Measurements from ENCODE around the gene ARHGDIA.

Gene ARHGDIA

GRCh38 chr17:81908793-81909192 is 37.7 kb upstream of the ARHGDIA start:
- no peak for TF ChIP-seq FOXP2 (optimal IDR thresholded peaks at IDR 0.05; ENCODE audit: borderline replicate concordance, extremely low read depth, extremely low read length, insufficient read depth)
- no peak for TF ChIP-seq POLR2AphosphoS5 (IDR thresholded peaks at IDR 0.05; ENCODE audit: low read depth, low read length)
- TF ChIP-seq SIN3A (IDR thresholded peaks at IDR 0.05; ENCODE audit: borderline replicate concordance, insufficient read depth, low read length) = no peak
- TF ChIP-seq, protein P1, sequence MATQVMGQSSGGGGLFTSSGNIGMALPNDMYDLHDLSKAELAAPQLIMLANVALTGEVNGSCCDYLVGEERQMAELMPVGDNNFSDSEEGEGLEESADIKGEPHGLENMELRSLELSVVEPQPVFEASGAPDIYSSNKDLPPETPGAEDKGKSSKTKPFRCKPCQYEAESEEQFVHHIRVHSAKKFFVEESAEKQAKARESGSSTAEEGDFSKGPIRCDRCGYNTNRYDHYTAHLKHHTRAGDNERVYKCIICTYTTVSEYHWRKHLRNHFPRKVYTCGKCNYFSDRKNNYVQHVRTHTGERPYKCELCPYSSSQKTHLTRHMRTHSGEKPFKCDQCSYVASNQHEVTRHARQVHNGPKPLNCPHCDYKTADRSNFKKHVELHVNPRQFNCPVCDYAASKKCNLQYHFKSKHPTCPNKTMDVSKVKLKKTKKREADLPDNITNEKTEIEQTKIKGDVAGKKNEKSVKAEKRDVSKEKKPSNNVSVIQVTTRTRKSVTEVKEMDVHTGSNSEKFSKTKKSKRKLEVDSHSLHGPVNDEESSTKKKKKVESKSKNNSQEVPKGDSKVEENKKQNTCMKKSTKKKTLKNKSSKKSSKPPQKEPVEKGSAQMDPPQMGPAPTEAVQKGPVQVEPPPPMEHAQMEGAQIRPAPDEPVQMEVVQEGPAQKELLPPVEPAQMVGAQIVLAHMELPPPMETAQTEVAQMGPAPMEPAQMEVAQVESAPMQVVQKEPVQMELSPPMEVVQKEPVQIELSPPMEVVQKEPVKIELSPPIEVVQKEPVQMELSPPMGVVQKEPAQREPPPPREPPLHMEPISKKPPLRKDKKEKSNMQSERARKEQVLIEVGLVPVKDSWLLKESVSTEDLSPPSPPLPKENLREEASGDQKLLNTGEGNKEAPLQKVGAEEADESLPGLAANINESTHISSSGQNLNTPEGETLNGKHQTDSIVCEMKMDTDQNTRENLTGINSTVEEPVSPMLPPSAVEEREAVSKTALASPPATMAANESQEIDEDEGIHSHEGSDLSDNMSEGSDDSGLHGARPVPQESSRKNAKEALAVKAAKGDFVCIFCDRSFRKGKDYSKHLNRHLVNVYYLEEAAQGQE (IDR thresholded peaks at IDR 0.05; ENCODE audit: insufficient read depth in 1 of 2, low read depth in 2 of 2, low read length in 2 of 2) = no peak
- TF ChIP-seq TAF1 (IDR thresholded peaks at IDR 0.05; ENCODE audit: borderline replicate concordance, insufficient read depth, low read length) = no peak

GRCh38 chr17:81907219-81908145 is 36.3 kb upstream of the ARHGDIA start:
- TF ChIP-seq TAF1 (IDR thresholded peaks at IDR 0.05; ENCODE audit: borderline replicate concordance, insufficient read depth, low read length) (no peak), SIN3A (IDR thresholded peaks at IDR 0.05; ENCODE audit: borderline replicate concordance, insufficient read depth, low read length) (no peak)
- TF ChIP-seq, protein P1 (IDR thresholded peaks at IDR 0.05; ENCODE audit: insufficient read depth in 1 of 2, low read depth in 2 of 2, low read length in 2 of 2) = no peak

DNA sequence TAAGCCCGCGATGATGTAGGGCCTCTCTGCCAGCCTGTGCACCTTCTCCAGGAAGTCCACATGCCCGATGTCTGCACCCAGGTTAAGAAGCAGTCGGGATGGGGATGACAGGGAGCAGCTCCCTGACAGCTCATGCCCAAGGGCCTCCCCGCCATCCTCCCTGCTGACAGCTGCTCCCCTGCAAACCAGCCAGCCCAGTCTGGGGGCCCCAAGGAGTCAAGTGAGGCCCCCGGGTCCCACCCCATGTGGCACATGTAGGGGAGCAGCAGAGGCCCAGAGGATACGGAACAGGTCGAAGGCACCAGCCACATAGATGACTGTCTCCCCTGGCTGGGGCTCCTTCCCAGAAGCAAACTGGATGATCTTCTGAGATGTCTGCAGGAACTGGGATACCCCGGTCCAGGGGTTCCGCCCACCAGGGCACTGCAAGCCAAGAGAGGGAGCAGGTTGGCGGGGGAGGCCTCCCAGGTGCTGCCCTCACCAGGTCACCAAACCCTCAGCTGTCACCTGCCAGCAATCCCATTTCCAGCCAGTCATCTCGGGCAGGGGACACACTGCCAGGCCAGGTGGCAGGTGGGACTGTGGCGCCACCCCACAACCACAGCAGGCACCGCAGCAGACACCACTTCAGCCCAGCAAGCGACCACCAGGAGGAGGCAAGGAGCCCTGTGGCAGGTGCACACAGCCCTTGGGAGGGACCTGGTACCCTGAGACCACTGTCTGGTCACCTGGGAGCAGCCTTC is 35.5 kb upstream of the ARHGDIA start:
- no peak for TF ChIP-seq TAF1 (IDR thresholded peaks at IDR 0.05; ENCODE audit: borderline replicate concordance, insufficient read depth, low read length)
- no peak for TF ChIP-seq POLR2AphosphoS5 (IDR thresholded peaks at IDR 0.05; ENCODE audit: low read depth, low read length)
- no peak for TF ChIP-seq FOXP2 (optimal IDR thresholded peaks at IDR 0.05; ENCODE audit: borderline replicate concordance, extremely low read depth, extremely low read length, insufficient read depth)
- TF ChIP-seq SIN3A (IDR thresholded peaks at IDR 0.05; ENCODE audit: borderline replicate concordance, insufficient read depth, low read length) = no peak
- TF ChIP-seq, protein P1 (IDR thresholded peaks at IDR 0.05; ENCODE audit: insufficient read depth in 1 of 2, low read depth in 2 of 2, low read length in 2 of 2) = no peak

GRCh38 chr17:81905993-81906392 is 34.9 kb upstream of the ARHGDIA start:
- TF ChIP-seq TAF1 (IDR thresholded peaks at IDR 0.05; ENCODE audit: borderline replicate concordance, insufficient read depth, low read length) (no peak), POLR2AphosphoS5 (IDR thresholded peaks at IDR 0.05; ENCODE audit: low read depth, low read length) (no peak), FOXP2 (optimal IDR thresholded peaks at IDR 0.05; ENCODE audit: borderline replicate concordance, extremely low read depth, extremely low read length, insufficient read depth) (no peak), SIN3A (IDR thresholded peaks at IDR 0.05; ENCODE audit: borderline replicate concordance, insufficient read depth, low read length) (no peak)
- TF ChIP-seq, protein P1 (IDR thresholded peaks at IDR 0.05; ENCODE audit: insufficient read depth in 1 of 2, low read depth in 2 of 2, low read length in 2 of 2) = no peak

Data from PFSK-1 (cell line).